Small intestine (tissue), 7 donors: ENCODE results near the gene IRX2. TPM values are rescaled to one million over a fixed set of nuclear protein-coding genes. Genes with fewer than 3 reads are reported as not detected.

Experiments
- DNase-seq, 2 donors: peaks; one replicate each; pipeline versions ENCODE4 v3.0.0 to v3.0.0-alpha.2; 2013
- FAIRE-seq: peaks from 2 replicates; lab custom pipeline; 2012; peaks lifted over from hg19 to GRCh38; lab: Jason Lieb, UNC
- H3K27ac ChIP-seq, 3 donors: one replicate each; pipeline ENCODE4 v1.5.1; 2013; ENCODE audit warnings: low read length in 2 of 3, mild to moderate bottlenecking in 2 of 3, control low read depth in 1 of 3, inconsistent platforms in 1 of 3, low read depth in 1 of 3, moderate library complexity in 1 of 3
- H3K27me3 ChIP-seq, 3 donors: one replicate each; pipeline ENCODE4 v1.6.1; 2013; ENCODE audit warnings: low read length in 3 of 3, inconsistent platforms in 1 of 3; ENCODE audit not compliant: control insufficient read depth in 3 of 3, insufficient read depth in 3 of 3
- H3K36me3 ChIP-seq, 3 donors: one replicate each; pipeline ENCODE4 v1.6.1; 2013; ENCODE audit warnings: low read length in 3 of 3, inconsistent platforms in 1 of 3, low read depth in 1 of 3, mild to moderate bottlenecking in 1 of 3, moderate library complexity in 1 of 3; ENCODE audit not compliant: control insufficient read depth in 3 of 3, insufficient read depth in 2 of 3
- H3K4me1 ChIP-seq, 3 donors: one replicate each; pipeline ENCODE4 v1.6.1; 2013; ENCODE audit warnings: low read length in 2 of 3, inconsistent platforms in 1 of 3, low read depth in 1 of 3, mild to moderate bottlenecking in 1 of 3, moderate library complexity in 1 of 3; ENCODE audit not compliant: control insufficient read depth in 3 of 3, insufficient read depth in 2 of 3
- H3K4me3 ChIP-seq, 3 donors: one replicate each; pipeline ENCODE4 v1.5.1; 2013; ENCODE audit warnings: low read length in 3 of 3, control low read depth in 1 of 3, inconsistent platforms in 1 of 3, low read depth in 1 of 3, mild to moderate bottlenecking in 1 of 3, moderate library complexity in 1 of 3
- H3K9me3 ChIP-seq, 2 donors: one replicate each; pipeline ENCODE4 v1.6.1; 2013; ENCODE audit warnings: low read depth in 1 of 2, low read length in 1 of 2; ENCODE audit not compliant: control insufficient read depth in 2 of 2, insufficient read depth in 1 of 2
- WGBS, 3 donors: extraction: QIAGEN DNeasy Blood & Tissue Kit; methylation state at CpG; one replicate each; pipeline ENCODE4 v1.1.7; 2013; 5-methylcytosine and 5-hydroxymethylcytosine counted together
- polyA plus RNA-seq, 4 donors: library from polyadenylated mRNA; stranded (reverse) in 3 of 4; unstranded in 1 of 4; fragments of 200-250 nt in 3 of 4; fragments of 120-200 nt in 1 of 4; gene quantifications; one replicate each; pipeline versions ENCODE4 v1.2.1 to v1.2.3, GENCODE V29; 2013
- donor health status: healthy with polysubstance abuse.
- donor health status: control.
- donor health status: control.
- donor health status: Bipolar disorder and iron deficiency.
- donor health status: healthy.

IRX2 gene
- polyA plus RNA-seq, 4 donors, result 0.07 TPM; not detected in 3

- FAIRE-seq (no peak), DNase-seq (no peak)
- 81 to 85% (median 84%) methylated on average over 16 of the region's 16 CpGs for WGBS, 3 donors
- Histone ChIP-seq H3K27me3 (no peaks in the 10 kb centered on the region), H3K9me3 (no peaks in the 10 kb centered on the region), H3K27ac (no peak overlapping the region), H3K4me3 (no peak overlapping the region), H3K36me3 (no peaks in the 10 kb centered on the region), H3K4me1 (no peaks in the 10 kb centered on the region)
Observed at GRCh38 chr5:2709976-2710689, 41.3 kb downstream of the IRX2 start.

- Histone ChIP-seq H3K36me3 (no peaks in the 10 kb centered on the region), H3K9me3 (no peaks in the 10 kb centered on the region), H3K27ac (no peak overlapping the region), H3K27me3 (peaks cover 0 to 2% (median 0%) of the 10 kb centered on the region in 3 donors), H3K4me1 (no peaks in the 10 kb centered on the region), H3K4me3 (no peak overlapping the region)
- 82 to 86% (median 85%) methylated on average over 10 of the region's 10 CpGs for WGBS, 3 donors
- no peak for DNase-seq
- no peak for FAIRE-seq
Observed at GRCh38 chr5:2708751-2709150, 42.7 kb downstream of the IRX2 start.

- H3K4me1 ChIP-seq, result no peaks in the 10 kb centered on the region
- DNase-seq (no peak), FAIRE-seq (no peak)
- no peak overlapping the region for H3K27ac ChIP-seq
- no peak overlapping the region for H3K4me3 ChIP-seq
- H3K27me3 ChIP-seq, result peaks cover 0 to 2% (median 0%) of the 10 kb centered on the region in 3 donors
- WGBS, 3 donors, result 87 to 90% (median 88%) methylated on average over 15 of the region's 15 CpGs
- no peaks in the 10 kb centered on the region for H3K36me3 ChIP-seq
- H3K9me3 ChIP-seq, result no peaks in the 10 kb centered on the region
Observed at GRCh38 chr5:2708132-2708531, 43.3 kb downstream of the IRX2 start.

GRCh38 chr5:2705861-2706260 is 45.6 kb downstream of the IRX2 start:
- Histone ChIP-seq H3K27me3 (peaks cover 0 to 2% (median 0%) of the 10 kb centered on the region in 3 donors), H3K27ac (no peak overlapping the region), H3K9me3 (no peaks in the 10 kb centered on the region), H3K4me3 (no peak overlapping the region), H3K4me1 (no peaks in the 10 kb centered on the region), H3K36me3 (no peaks in the 10 kb centered on the region)
- FAIRE-seq (no peak), DNase-seq (no peak)
- 63 to 82% (median 74%) methylated on average over 10 of the region's 10 CpGs for WGBS, 3 donors

- FAIRE-seq (no peak), DNase-seq (no peak)
- Histone ChIP-seq H3K4me1 (no peaks in the 10 kb centered on the region), H3K9me3 (no peaks in the 10 kb centered on the region), H3K4me3 (no peak overlapping the region), H3K36me3 (no peaks in the 10 kb centered on the region), H3K27me3 (peaks cover 0 to 2% (median 0%) of the 10 kb centered on the region in 3 donors), H3K27ac (no peak overlapping the region)
- WGBS, 3 donors, result 80 to 90% (median 87%) methylated on average over 16 of the region's 16 CpGs
Observed at GRCh38 chr5:2704806-2705645, 46.5 kb downstream of the IRX2 start.

- H3K27me3 ChIP-seq, result peaks cover 0 to 2% (median 0%) of the 10 kb centered on the region in 3 donors
- H3K27ac ChIP-seq, result no peak overlapping the region
- 84 to 88% (median 86%) methylated on average over 18 of the region's 18 CpGs for WGBS, 3 donors
- FAIRE-seq (no peak), DNase-seq (no peak)
- H3K9me3 ChIP-seq, result no peaks in the 10 kb centered on the region
- no peaks in the 10 kb centered on the region for H3K4me1 ChIP-seq
- H3K36me3 ChIP-seq, result no peaks in the 10 kb centered on the region
- no peak overlapping the region for H3K4me3 ChIP-seq
Observed at GRCh38 chr5:2704111-2704510, 47.4 kb downstream of the IRX2 start.

- Histone ChIP-seq H3K9me3 (no peaks in the 10 kb centered on the region), H3K4me1 (no peaks in the 10 kb centered on the region), H3K27ac (no peak overlapping the region), H3K27me3 (peaks cover 0 to 2% (median 0%) of the 10 kb centered on the region in 3 donors), H3K4me3 (no peak overlapping the region), H3K36me3 (no peaks in the 10 kb centered on the region)
- FAIRE-seq (no peak), DNase-seq (no peak)
- WGBS, 3 donors, result 86 to 90% (median 88%) methylated on average over 12 of the region's 12 CpGs
Observed at GRCh38 chr5:2703615-2704014, 47.9 kb downstream of the IRX2 start.

- Histone ChIP-seq H3K36me3 (no peaks in the 10 kb centered on the region), H3K9me3 (no peaks in the 10 kb centered on the region), H3K27ac (no peak overlapping the region), H3K4me1 (no peaks in the 10 kb centered on the region), H3K4me3 (no peak overlapping the region), H3K27me3 (peaks cover 0 to 2% (median 0%) of the 10 kb centered on the region in 3 donors)
- WGBS, 3 donors, result 75 to 83% (median 80%) methylated on average over 13 of the region's 13 CpGs
- DNase-seq (no peak), FAIRE-seq (no peak)
Observed at GRCh38 chr5:2703041-2703440, 48.4 kb downstream of the IRX2 start.
